ENCODE results near the gene LTBP1. TPM values are rescaled to one million over a fixed set of nuclear protein-coding genes. Genes with fewer than 3 reads are reported as not detected.

LTBP1 gene
- total and polyA plus RNA-seq, 2 experiments from 2014 or later = 15.7 to 49.8 TPM

DNA sequence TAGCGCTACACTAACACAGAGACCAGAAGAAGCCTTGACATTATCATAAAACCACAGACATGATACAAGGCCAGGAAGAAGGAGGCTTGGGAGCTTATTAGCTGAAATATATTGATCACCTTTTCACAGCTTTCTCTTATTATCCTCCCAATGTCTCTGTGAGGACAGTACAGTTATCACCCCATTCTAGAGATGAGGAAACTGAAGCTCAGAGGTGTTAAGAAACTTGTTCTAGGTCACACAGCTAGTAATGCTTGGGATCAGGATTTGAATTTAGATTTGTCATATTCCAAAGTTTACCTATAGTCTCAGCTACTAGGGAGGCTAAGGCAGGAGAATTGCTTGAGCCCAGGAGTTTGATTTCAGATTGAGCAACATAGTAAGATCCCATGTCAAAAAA, 44.6 kb upstream of the LTBP1 start:
- Histone ChIP-seq H3K4me2 (no peak overlapping the region), H4K20me1 (replicated peaks; ENCODE audit: insufficient read depth) (no peaks in the 10 kb centered on the region), H3K4me1 (ENCODE audit: insufficient read depth) (0 out of 2 replicates have a peak, but pooled peaks cover 3% of the 10 kb centered on the region), H3K27ac (ENCODE audit: low read depth) (no peak overlapping the region), H3K79me2 (replicated peaks; ENCODE audit: insufficient read depth) (no peaks in the 10 kb centered on the region), H3K36me3 (ENCODE audit: insufficient read depth) (no peaks in the 10 kb centered on the region), H3F3A (replicated peaks; ENCODE audit: low read depth) (no peaks in the 10 kb centered on the region), H3K9me2 (ENCODE audit: insufficient read depth) (no peaks in the 10 kb centered on the region), H2AFZ (peak overlapping the region; percentile 43; the same call in 1 of the 2 replicates), H3K27me3 (ENCODE audit: insufficient read depth) (no peaks in the 10 kb centered on the region), H3K4me3 (no peak overlapping the region)
- ATAC-seq (no peak), DNase-seq (ENCODE audit: low spot score) (no peak)
- Mint-ChIP-seq H3K4me1 (no peaks in the 10 kb centered on the region; the same call in 2 of the 3 replicates), H3K9me3 (no peaks in the 10 kb centered on the region; the same call in 1 of the 3 replicates), H3K27me3 (ENCODE audit: insufficient read depth, low read depth, poor library complexity) (no peaks in the 10 kb centered on the region), H3K27ac (no peak overlapping the region; the same call in 1 of the 2 replicates), H3K4me3 (no peak overlapping the region), H3K36me3 (ENCODE audit: low read depth) (no peaks in the 10 kb centered on the region)
- TF ChIP-seq, protein P1, sequence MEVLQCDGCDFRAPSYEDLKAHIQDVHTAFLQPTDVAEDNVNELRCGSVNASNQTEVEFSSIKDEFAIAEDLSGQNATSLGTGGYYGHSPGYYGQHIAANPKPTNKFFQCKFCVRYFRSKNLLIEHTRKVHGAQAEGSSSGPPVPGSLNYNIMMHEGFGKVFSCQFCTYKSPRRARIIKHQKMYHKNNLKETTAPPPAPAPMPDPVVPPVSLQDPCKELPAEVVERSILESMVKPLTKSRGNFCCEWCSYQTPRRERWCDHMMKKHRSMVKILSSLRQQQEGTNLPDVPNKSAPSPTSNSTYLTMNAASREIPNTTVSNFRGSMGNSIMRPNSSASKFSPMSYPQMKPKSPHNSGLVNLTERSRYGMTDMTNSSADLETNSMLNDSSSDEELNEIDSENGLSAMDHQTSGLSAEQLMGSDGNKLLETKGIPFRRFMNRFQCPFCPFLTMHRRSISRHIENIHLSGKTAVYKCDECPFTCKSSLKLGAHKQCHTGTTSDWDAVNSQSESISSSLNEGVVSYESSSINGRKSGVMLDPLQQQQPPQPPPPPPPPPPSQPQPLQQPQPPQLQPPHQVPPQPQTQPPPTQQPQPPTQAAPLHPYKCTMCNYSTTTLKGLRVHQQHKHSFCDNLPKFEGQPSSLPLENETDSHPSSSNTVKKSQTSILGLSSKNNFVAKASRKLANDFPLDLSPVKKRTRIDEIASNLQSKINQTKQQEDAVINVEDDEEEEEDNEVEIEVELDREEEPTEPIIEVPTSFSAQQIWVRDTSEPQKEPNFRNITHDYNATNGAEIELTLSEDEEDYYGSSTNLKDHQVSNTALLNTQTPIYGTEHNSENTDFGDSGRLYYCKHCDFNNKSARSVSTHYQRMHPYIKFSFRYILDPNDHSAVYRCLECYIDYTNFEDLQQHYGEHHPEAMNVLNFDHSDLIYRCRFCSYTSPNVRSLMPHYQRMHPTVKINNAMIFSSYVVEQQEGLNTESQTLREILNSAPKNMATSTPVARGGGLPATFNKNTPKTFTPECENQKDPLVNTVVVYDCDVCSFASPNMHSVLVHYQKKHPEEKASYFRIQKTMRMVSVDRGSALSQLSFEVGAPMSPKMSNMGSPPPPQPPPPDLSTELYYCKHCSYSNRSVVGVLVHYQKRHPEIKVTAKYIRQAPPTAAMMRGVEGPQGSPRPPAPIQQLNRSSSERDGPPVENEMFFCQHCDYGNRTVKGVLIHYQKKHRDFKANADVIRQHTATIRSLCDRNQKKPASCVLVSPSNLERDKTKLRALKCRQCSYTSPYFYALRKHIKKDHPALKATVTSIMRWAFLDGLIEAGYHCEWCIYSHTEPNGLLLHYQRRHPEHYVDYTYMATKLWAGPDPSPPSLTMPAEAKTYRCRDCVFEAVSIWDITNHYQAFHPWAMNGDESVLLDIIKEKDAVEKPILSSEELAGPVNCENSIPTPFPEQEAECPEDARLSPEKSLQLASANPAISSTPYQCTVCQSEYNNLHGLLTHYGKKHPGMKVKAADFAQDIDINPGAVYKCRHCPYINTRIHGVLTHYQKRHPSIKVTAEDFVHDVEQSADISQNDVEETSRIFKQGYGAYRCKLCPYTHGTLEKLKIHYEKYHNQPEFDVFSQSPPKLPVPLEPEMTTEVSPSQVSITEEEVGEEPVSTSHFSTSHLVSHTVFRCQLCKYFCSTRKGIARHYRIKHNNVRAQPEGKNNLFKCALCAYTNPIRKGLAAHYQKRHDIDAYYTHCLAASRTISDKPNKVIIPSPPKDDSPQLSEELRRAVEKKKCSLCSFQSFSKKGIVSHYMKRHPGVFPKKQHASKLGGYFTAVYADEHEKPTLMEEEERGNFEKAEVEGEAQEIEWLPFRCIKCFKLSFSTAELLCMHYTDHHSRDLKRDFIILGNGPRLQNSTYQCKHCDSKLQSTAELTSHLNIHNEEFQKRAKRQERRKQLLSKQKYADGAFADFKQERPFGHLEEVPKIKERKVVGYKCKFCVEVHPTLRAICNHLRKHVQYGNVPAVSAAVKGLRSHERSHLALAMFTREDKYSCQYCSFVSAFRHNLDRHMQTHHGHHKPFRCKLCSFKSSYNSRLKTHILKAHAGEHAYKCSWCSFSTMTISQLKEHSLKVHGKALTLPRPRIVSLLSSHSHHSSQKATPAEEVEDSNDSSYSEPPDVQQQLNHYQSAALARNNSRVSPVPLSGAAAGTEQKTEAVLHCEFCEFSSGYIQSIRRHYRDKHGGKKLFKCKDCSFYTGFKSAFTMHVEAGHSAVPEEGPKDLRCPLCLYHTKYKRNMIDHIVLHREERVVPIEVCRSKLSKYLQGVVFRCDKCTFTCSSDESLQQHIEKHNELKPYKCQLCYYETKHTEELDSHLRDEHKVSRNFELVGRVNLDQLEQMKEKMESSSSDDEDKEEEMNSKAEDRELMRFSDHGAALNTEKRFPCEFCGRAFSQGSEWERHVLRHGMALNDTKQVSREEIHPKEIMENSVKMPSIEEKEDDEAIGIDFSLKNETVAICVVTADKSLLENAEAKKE (CRISPR knock-in tag; IDR thresholded peaks at IDR 0.05) = no peak
- TF ChIP-seq, protein P2, sequence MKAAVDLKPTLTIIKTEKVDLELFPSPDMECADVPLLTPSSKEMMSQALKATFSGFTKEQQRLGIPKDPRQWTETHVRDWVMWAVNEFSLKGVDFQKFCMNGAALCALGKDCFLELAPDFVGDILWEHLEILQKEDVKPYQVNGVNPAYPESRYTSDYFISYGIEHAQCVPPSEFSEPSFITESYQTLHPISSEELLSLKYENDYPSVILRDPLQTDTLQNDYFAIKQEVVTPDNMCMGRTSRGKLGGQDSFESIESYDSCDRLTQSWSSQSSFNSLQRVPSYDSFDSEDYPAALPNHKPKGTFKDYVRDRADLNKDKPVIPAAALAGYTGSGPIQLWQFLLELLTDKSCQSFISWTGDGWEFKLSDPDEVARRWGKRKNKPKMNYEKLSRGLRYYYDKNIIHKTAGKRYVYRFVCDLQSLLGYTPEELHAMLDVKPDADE (IDR thresholded peaks at IDR 0.05) = no peak
- TF ChIP-seq ZNF114 (CRISPR knock-in tag; IDR thresholded peaks at IDR 0.05) (no peak), ZNF331 (CRISPR knock-in tag; IDR thresholded peaks at IDR 0.05; ENCODE audit: low read depth) (no peak), POLR2AphosphoS5 (IDR thresholded peaks at IDR 0.05; ENCODE audit: low read depth) (no peak), EZH2phosphoT487 (IDR thresholded peaks at IDR 0.05; ENCODE audit: unreplicated experiment) (no peak), EZH2 (IDR thresholded peaks at IDR 0.05; ENCODE audit: low read depth, unreplicated experiment) (no peak), STAT1 (IDR thresholded peaks at IDR 0.05; ENCODE audit: unreplicated experiment) (no peak), NANOG (IDR thresholded peaks at IDR 0.05; ENCODE audit: borderline replicate concordance) (no peak), JUNB (IDR thresholded peaks at IDR 0.05; ENCODE audit: unreplicated experiment) (no peak), CREB1 (CRISPR knock-in tag; IDR thresholded peaks at IDR 0.05; ENCODE audit: low read depth) (no peak)
- TF ChIP-seq, protein P3, sequence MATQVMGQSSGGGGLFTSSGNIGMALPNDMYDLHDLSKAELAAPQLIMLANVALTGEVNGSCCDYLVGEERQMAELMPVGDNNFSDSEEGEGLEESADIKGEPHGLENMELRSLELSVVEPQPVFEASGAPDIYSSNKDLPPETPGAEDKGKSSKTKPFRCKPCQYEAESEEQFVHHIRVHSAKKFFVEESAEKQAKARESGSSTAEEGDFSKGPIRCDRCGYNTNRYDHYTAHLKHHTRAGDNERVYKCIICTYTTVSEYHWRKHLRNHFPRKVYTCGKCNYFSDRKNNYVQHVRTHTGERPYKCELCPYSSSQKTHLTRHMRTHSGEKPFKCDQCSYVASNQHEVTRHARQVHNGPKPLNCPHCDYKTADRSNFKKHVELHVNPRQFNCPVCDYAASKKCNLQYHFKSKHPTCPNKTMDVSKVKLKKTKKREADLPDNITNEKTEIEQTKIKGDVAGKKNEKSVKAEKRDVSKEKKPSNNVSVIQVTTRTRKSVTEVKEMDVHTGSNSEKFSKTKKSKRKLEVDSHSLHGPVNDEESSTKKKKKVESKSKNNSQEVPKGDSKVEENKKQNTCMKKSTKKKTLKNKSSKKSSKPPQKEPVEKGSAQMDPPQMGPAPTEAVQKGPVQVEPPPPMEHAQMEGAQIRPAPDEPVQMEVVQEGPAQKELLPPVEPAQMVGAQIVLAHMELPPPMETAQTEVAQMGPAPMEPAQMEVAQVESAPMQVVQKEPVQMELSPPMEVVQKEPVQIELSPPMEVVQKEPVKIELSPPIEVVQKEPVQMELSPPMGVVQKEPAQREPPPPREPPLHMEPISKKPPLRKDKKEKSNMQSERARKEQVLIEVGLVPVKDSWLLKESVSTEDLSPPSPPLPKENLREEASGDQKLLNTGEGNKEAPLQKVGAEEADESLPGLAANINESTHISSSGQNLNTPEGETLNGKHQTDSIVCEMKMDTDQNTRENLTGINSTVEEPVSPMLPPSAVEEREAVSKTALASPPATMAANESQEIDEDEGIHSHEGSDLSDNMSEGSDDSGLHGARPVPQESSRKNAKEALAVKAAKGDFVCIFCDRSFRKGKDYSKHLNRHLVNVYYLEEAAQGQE (IDR thresholded peaks at IDR 0.05; ENCODE audit: unreplicated experiment) = no peak
- TF ChIP-seq, protein P4, sequence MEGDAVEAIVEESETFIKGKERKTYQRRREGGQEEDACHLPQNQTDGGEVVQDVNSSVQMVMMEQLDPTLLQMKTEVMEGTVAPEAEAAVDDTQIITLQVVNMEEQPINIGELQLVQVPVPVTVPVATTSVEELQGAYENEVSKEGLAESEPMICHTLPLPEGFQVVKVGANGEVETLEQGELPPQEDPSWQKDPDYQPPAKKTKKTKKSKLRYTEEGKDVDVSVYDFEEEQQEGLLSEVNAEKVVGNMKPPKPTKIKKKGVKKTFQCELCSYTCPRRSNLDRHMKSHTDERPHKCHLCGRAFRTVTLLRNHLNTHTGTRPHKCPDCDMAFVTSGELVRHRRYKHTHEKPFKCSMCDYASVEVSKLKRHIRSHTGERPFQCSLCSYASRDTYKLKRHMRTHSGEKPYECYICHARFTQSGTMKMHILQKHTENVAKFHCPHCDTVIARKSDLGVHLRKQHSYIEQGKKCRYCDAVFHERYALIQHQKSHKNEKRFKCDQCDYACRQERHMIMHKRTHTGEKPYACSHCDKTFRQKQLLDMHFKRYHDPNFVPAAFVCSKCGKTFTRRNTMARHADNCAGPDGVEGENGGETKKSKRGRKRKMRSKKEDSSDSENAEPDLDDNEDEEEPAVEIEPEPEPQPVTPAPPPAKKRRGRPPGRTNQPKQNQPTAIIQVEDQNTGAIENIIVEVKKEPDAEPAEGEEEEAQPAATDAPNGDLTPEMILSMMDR (conservative IDR thresholded peaks at IDR 0.05; ENCODE audit: low read depth in 2 of 2) = no peak

All from GM23338 (cell line).